HepG2 (cell line): ENCODE results near the gene GPS1. TPM values are rescaled to one million over a fixed set of nuclear protein-coding genes. Genes with fewer than 3 reads are reported as not detected.

Experiments used
- BORCS8-MEF2B ChIP-seq: sonication (generic); formaldehyde crosslinking; IDR thresholded peaks from 2 replicates; pipeline ENCODE4 v1.8.0; 2022; ENCODE audit warnings: mild to moderate bottlenecking, missing genetic modification reagents
- GTF2F1 ChIP-seq: fragments of 150-350 bp; IDR thresholded peaks from 2 replicates; pipeline ENCODE4 v1.6.1; 2014; ENCODE audit warnings: low read length
- HOXD1 ChIP-seq: sonication (generic); formaldehyde crosslinking; IDR thresholded peaks from 2 replicates; pipeline ENCODE4 v1.5.0; 2020; ENCODE audit warnings: missing genetic modification reagents
- KDM2A ChIP-seq: sonication (generic); formaldehyde crosslinking; IDR thresholded peaks from 2 replicates; pipeline ENCODE4 v1.4.0; 2020; ENCODE audit warnings: low read depth, missing genetic modification reagents, borderline replicate concordance
- KLF16 ChIP-seq, 2 experiments: sonication (generic) in 1 of 2; formaldehyde crosslinking in 1 of 2; IDR thresholded peaks; 2 replicates each; pipeline versions ENCODE4 v1.6.1 to v1.8.0; 2016 to 2023; ENCODE audit warnings: missing genetic modification reagents in 2 of 2, missing compliant biosample characterization in 1 of 2
- LCORL ChIP-seq, 2 experiments: fragments of 450-650 bp in 1 of 2; sonication (generic) in 1 of 2; formaldehyde crosslinking in 1 of 2; IDR thresholded peaks; 2 replicates each; pipeline versions ENCODE4 v1.5.0 to v1.6.1; 2017 to 2020; ENCODE audit warnings: antibody characterized with exemption in 1 of 2, missing genetic modification reagents in 1 of 2
- MED8 ChIP-seq: sonication (generic); formaldehyde crosslinking; IDR thresholded peaks from 2 replicates; pipeline ENCODE4 v1.8.1; 2023; ENCODE audit warnings: mild to moderate bottlenecking, missing genetic modification reagents; ENCODE audit not compliant: insufficient replicate concordance
- NFE2 ChIP-seq: sonication (generic); formaldehyde crosslinking; IDR thresholded peaks from 2 replicates; pipeline ENCODE4 v1.4.0; 2020; ENCODE audit warnings: missing genetic modification reagents
- NFIC ChIP-seq: IDR thresholded peaks from 2 replicates; pipeline ENCODE4 v1.6.1; 2012; ENCODE audit warnings: mild to moderate bottlenecking, low read length, inconsistent platforms
- RAD21 ChIP-seq: fragments of 450-650 bp; formaldehyde crosslinking; IDR thresholded peaks from 2 replicates; pipeline ENCODE4 v1.5.0; 2020; ENCODE audit warnings: mild to moderate bottlenecking
- RARA ChIP-seq: IDR thresholded peaks from 2 replicates; pipeline ENCODE4 v1.6.1; 2016; ENCODE audit warnings: missing genetic modification reagents, missing compliant biosample characterization
- ZFAT ChIP-seq: sonication (generic); formaldehyde crosslinking; conservative IDR thresholded peaks from 2 replicates; pipeline ENCODE4 v1.8.1; 2023; ENCODE audit warnings: missing genetic modification reagents, inconsistent platforms
- ZNF274 ChIP-seq: sonication (generic); formaldehyde crosslinking; IDR thresholded peaks from 2 replicates; pipeline ENCODE4 v1.5.1; 2020; ENCODE audit warnings: mild to moderate bottlenecking, missing genetic modification reagents
- ZNF367 ChIP-seq: sonication (generic); formaldehyde crosslinking; IDR thresholded peaks from 2 replicates; pipeline ENCODE4 v1.4.0; 2020; ENCODE audit warnings: missing genetic modification reagents, borderline replicate concordance
- ZNF563 ChIP-seq: sonication (generic); formaldehyde crosslinking; IDR thresholded peaks from 2 replicates; pipeline ENCODE4 v1.8.0; 2022; ENCODE audit warnings: mild to moderate bottlenecking, moderate library complexity, missing genetic modification reagents
- ZNF564 ChIP-seq: sonication (generic); formaldehyde crosslinking; IDR thresholded peaks from 2 replicates; pipeline ENCODE4 v1.8.1; 2023; ENCODE audit warnings: mild to moderate bottlenecking, missing genetic modification reagents
- ZNF775 ChIP-seq: sonication (generic); formaldehyde crosslinking; IDR thresholded peaks from 2 replicates; pipeline ENCODE4 v1.4.0; 2020; ENCODE audit warnings: missing genetic modification reagents, mild to moderate bottlenecking, moderate library complexity, borderline replicate concordance
- ZNF777 ChIP-seq: sonication (generic); formaldehyde crosslinking; IDR thresholded peaks from 2 replicates; pipeline ENCODE4 v1.4.0; 2020; ENCODE audit warnings: missing genetic modification reagents
- ZNF839 ChIP-seq: sonication (generic); formaldehyde crosslinking; IDR thresholded peaks from 2 replicates; pipeline ENCODE4 v1.4.0; 2020; ENCODE audit warnings: missing genetic modification reagents, mild to moderate bottlenecking, borderline replicate concordance
- polyA plus RNA-seq, 8 experiments: library from polyadenylated mRNA; depleted of rRNA in 3 of 8; stranded (reverse) in 7 of 8; unstranded in 1 of 8; fragments of >200 nt; fragmentation: Illumina TruSeq in 4 of 8; extraction: Trizol in 4 of 8; gene quantifications; 2 replicates each; pipeline versions ENCODE4 v1.2.1 to v1.2.3, GENCODE V29; 2011 to 2016; ENCODE audit warnings: low read depth in 4 of 8, missing spikeins in 1 of 8, mixed read lengths in 1 of 8; ENCODE audit not compliant: insufficient read depth in 1 of 8
- total RNA-seq, 5 experiments: library from RNA; depleted of rRNA; stranded (reverse); fragments of >200 nt; fragmentation: Illumina TruSeq; extraction: Trizol; gene quantifications; 2 replicates each; pipeline ENCODE4 v1.2.3, GENCODE V29; 2016; ENCODE audit warnings: low read depth in 1 of 5
- TF ChIP-seq, protein P1 (sequence below): sonication (generic); formaldehyde crosslinking; IDR thresholded peaks from 2 replicates; pipeline ENCODE4 v1.8.0; 2022; ENCODE audit warnings: mild to moderate bottlenecking, missing genetic modification reagents, moderate library complexity
- TF ChIP-seq, protein P2 (sequence below): sonication (generic); formaldehyde crosslinking; IDR thresholded peaks from 2 replicates; pipeline ENCODE4 v1.4.0; 2020; ENCODE audit warnings: missing genetic modification reagents, mild to moderate bottlenecking, borderline replicate concordance
- TF ChIP-seq, protein P3 (sequence below): sonication (generic); formaldehyde crosslinking; IDR thresholded peaks from 2 replicates; pipeline ENCODE4 v1.8.1; 2023; ENCODE audit warnings: missing genetic modification reagents, inconsistent platforms, borderline replicate concordance
- TF ChIP-seq, protein P4 (sequence below): sonication (generic); formaldehyde crosslinking; IDR thresholded peaks from 2 replicates; pipeline ENCODE4 v1.5.0; 2020; ENCODE audit warnings: missing genetic modification reagents

Gene GPS1
- total and polyA plus RNA-seq, 2 of the 13 experiments (the other 11 are each of a cell fraction or from before 2014, with no cell fraction given), result 124 to 128 TPM

DNA sequence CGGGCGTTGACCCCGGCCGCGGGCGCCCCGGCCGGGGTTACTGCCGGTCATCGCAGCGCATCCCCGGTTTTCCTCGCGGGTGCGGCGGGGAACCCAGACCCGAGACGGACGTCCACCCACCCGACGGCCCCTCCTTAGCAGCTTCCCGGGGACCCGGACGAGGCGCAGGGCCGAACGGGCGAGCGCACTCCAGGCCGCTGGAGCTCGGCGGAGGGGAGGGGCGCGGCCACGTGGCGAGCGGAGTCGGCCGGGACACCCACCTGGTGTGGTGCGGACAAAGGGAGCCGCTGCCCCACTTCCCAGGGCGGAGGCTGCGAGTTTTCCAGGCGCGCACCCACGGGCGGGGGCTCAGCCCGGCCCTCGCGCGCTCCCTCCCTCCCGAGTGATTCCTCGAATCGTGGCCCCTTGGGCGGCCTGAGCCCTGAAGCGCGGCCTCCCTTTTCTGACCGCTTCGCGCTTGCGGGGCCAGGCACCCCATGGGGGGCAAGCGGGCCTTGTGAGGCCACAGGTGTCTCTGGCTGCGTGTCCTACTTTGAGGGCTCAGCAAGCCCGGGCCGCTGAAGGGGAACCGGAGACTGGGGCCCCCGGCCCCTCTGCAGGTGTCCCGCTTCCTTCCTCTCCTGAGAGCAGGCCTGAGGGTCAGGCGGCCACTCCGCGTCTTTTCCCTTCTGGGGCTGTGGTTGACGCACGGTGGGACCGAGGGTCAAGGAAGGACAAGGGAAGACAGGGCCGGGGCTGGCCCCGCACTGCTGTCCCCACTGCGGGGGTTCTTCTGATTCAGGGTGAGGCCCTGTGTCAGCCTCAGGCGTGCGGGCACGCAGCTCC, 47.5 kb downstream of the GPS1 start (continued):
- no peak for TF ChIP-seq KLF16 (CRISPR knock-in tag; IDR thresholded peaks at IDR 0.05)
- TF ChIP-seq BORCS8-MEF2B (CRISPR knock-in tag), result peak; percentile 61; the same call in 1 of the 2 replicates
- TF ChIP-seq LCORL (IDR thresholded peaks at IDR 0.05), result no peak
- 0 out of 2 replicates have a peak, but pooled peaks have one; percentile 55 for TF ChIP-seq LCORL (CRISPR knock-in tag; IDR thresholded peaks at IDR 0.05)
- TF ChIP-seq GTF2F1, result no peak
- peak; percentile 46; the same call in 1 of the 2 replicates for TF ChIP-seq ZNF564 (CRISPR knock-in tag)
- peak; percentile 86; the same call in 1 of the 2 replicates for TF ChIP-seq ZNF777 (CRISPR knock-in tag)
- TF ChIP-seq RARA (CRISPR knock-in tag), result peak; percentile 26
- TF ChIP-seq NFE2 (CRISPR knock-in tag), result no peak
- TF ChIP-seq NFIC, result no peak
- no peak for TF ChIP-seq ZNF563 (CRISPR knock-in tag)
- TF ChIP-seq KDM2A, result peak; percentile 82
- TF ChIP-seq, protein P1, sequence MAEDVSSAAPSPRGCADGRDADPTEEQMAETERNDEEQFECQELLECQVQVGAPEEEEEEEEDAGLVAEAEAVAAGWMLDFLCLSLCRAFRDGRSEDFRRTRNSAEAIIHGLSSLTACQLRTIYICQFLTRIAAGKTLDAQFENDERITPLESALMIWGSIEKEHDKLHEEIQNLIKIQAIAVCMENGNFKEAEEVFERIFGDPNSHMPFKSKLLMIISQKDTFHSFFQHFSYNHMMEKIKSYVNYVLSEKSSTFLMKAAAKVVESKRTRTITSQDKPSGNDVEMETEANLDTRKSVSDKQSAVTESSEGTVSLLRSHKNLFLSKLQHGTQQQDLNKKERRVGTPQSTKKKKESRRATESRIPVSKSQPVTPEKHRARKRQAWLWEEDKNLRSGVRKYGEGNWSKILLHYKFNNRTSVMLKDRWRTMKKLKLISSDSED (CRISPR knock-in tag), result no peak
- TF ChIP-seq ZFAT (CRISPR knock-in tag), result no peak
- TF ChIP-seq, protein P2, sequence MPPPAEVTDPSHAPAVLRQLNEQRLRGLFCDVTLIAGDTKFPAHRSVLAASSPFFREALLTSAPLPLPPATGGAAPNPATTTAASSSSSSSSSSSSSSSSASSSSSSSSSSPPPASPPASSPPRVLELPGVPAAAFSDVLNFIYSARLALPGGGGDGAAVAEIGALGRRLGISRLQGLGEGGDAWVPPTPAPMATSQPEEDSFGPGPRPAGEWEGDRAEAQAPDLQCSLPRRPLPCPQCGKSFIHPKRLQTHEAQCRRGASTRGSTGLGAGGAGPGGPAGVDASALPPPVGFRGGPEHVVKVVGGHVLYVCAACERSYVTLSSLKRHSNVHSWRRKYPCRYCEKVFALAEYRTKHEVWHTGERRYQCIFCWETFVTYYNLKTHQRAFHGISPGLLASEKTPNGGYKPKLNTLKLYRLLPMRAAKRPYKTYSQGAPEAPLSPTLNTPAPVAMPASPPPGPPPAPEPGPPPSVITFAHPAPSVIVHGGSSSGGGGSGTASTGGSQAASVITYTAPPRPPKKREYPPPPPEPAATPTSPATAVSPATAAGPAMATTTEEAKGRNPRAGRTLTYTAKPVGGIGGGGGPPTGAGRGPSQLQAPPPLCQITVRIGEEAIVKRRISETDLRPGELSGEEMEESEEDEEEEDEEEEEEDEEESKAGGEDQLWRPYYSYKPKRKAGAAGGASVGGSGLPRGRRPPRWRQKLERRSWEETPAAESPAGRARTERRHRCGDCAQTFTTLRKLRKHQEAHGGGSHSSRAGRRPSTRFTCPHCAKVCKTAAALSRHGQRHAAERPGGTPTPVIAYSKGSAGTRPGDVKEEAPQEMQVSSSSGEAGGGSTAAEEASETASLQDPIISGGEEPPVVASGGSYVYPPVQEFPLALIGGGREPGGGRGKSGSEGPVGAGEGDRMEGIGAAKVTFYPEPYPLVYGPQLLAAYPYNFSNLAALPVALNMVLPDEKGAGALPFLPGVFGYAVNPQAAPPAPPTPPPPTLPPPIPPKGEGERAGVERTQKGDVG (CRISPR knock-in tag), result 0 out of 2 replicates have a peak, but pooled peaks have one; percentile 93
- no peak for TF ChIP-seq ZNF775 (CRISPR knock-in tag)
- TF ChIP-seq RAD21 (CRISPR knock-in tag), result peak; percentile 45; the same call in 1 of the 2 replicates
- no peak for TF ChIP-seq ZNF839 (CRISPR knock-in tag)
- TF ChIP-seq, protein P3, sequence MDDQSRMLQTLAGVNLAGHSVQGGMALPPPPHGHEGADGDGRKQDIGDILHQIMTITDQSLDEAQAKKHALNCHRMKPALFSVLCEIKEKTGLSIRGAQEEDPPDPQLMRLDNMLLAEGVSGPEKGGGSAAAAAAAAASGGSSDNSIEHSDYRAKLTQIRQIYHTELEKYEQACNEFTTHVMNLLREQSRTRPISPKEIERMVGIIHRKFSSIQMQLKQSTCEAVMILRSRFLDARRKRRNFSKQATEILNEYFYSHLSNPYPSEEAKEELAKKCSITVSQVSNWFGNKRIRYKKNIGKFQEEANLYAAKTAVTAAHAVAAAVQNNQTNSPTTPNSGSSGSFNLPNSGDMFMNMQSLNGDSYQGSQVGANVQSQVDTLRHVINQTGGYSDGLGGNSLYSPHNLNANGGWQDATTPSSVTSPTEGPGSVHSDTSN (CRISPR knock-in tag), result no peak
- peak; percentile 79 for TF ChIP-seq ZNF274 (CRISPR knock-in tag)
- no peak for TF ChIP-seq HOXD1 (CRISPR knock-in tag)
- TF ChIP-seq ZNF367 (CRISPR knock-in tag), result no peak
- TF ChIP-seq, protein P4, sequence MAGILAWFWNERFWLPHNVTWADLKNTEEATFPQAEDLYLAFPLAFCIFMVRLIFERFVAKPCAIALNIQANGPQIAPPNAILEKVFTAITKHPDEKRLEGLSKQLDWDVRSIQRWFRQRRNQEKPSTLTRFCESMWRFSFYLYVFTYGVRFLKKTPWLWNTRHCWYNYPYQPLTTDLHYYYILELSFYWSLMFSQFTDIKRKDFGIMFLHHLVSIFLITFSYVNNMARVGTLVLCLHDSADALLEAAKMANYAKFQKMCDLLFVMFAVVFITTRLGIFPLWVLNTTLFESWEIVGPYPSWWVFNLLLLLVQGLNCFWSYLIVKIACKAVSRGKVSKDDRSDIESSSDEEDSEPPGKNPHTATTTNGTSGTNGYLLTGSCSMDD (CRISPR knock-in tag), result no peak
- TF ChIP-seq MED8 (CRISPR knock-in tag), result no peak
